Lower leg skin (tissue), 3 donors: ENCODE results near the gene TRPV2.

Experiments used
- POLR2A ChIP-seq, 2 donors: fragments of 450-650 bp; IDR thresholded peaks; one replicate each; pipeline ENCODE4 v1.6.1; 2016 to 2017; ENCODE audit warnings: antibody characterized with exemption in 2 of 2, mild to moderate bottlenecking in 1 of 2, moderate library complexity in 1 of 2
- TF ChIP-seq, protein P1 (sequence below), 3 donors: fragments of 450-650 bp; IDR thresholded peaks; one replicate each; pipeline ENCODE4 v1.5.1; 2016; ENCODE audit warnings: antibody characterized with exemption in 3 of 3, mild to moderate bottlenecking in 3 of 3, moderate library complexity in 2 of 3

DNA sequence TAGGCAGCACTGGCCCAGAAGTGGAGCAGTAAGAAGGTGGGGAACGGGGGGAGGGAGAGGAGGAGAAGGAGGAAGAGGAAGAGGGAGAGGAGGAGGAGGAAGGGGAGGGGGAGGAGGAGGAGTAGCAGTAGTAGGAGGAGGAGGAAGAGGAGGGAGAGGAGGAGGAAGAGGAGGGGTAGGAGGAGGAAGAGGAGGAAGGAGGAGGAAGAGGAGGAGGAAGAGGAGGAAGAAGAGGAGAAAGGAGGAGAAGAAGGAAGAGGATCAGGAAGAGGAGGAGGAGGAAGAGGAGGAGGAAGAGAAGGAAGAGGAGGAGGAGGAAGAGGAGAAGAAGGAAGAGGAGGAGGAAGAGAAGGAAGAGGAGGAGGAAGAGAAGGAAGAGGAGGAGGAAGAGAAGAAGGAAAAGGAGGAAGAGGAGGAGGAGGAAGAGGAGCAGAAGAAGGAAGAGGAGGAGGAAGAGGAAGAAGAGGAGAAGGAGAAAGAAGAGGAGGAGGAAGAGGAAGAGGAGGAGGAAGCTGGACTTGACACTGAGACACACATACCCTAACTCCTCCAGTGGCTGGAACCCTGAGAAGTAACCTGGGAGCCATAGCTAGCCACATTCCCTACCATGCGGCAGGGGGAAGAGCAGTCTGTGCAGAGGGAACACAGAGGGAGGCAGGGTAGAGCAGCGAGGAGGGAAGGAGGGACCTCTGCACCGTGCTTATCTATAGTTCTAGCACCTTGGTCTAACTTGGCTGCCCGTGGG lies 40.8 kb downstream of the TRPV2 start:
- TF ChIP-seq, protein P1, sequence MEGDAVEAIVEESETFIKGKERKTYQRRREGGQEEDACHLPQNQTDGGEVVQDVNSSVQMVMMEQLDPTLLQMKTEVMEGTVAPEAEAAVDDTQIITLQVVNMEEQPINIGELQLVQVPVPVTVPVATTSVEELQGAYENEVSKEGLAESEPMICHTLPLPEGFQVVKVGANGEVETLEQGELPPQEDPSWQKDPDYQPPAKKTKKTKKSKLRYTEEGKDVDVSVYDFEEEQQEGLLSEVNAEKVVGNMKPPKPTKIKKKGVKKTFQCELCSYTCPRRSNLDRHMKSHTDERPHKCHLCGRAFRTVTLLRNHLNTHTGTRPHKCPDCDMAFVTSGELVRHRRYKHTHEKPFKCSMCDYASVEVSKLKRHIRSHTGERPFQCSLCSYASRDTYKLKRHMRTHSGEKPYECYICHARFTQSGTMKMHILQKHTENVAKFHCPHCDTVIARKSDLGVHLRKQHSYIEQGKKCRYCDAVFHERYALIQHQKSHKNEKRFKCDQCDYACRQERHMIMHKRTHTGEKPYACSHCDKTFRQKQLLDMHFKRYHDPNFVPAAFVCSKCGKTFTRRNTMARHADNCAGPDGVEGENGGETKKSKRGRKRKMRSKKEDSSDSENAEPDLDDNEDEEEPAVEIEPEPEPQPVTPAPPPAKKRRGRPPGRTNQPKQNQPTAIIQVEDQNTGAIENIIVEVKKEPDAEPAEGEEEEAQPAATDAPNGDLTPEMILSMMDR (IDR thresholded peaks at IDR 0.05), result no peak
- TF ChIP-seq POLR2A (IDR thresholded peaks at IDR 0.05), result no peak
